Measurements from ENCODE around the gene COTL1.

The COTL1 gene

DNA sequence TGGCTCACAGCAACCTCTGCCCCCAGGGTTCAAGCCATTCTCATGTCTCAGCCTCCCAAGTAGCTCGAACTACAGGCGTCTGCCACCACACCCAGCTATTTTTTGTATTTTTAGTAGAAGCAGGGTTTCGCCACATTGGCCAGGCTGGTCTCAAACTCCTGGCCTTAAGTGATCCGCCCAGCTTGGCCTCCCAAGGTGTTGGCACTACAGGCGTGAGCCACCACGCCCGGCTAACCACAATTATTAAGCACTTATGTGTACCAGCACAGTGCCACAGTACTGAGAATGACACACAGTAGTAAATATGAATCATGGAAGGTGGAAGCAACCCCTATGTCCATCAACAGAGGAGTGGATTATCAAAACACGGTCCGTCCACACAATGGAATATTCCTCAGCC is 49.8 kb downstream of the COTL1 start:
- H3K27ac ChIP-seq: no peak overlapping the region
- TF ChIP-seq, protein P1, sequence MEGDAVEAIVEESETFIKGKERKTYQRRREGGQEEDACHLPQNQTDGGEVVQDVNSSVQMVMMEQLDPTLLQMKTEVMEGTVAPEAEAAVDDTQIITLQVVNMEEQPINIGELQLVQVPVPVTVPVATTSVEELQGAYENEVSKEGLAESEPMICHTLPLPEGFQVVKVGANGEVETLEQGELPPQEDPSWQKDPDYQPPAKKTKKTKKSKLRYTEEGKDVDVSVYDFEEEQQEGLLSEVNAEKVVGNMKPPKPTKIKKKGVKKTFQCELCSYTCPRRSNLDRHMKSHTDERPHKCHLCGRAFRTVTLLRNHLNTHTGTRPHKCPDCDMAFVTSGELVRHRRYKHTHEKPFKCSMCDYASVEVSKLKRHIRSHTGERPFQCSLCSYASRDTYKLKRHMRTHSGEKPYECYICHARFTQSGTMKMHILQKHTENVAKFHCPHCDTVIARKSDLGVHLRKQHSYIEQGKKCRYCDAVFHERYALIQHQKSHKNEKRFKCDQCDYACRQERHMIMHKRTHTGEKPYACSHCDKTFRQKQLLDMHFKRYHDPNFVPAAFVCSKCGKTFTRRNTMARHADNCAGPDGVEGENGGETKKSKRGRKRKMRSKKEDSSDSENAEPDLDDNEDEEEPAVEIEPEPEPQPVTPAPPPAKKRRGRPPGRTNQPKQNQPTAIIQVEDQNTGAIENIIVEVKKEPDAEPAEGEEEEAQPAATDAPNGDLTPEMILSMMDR (conservative IDR thresholded peaks at IDR 0.05): no peak

DNA sequence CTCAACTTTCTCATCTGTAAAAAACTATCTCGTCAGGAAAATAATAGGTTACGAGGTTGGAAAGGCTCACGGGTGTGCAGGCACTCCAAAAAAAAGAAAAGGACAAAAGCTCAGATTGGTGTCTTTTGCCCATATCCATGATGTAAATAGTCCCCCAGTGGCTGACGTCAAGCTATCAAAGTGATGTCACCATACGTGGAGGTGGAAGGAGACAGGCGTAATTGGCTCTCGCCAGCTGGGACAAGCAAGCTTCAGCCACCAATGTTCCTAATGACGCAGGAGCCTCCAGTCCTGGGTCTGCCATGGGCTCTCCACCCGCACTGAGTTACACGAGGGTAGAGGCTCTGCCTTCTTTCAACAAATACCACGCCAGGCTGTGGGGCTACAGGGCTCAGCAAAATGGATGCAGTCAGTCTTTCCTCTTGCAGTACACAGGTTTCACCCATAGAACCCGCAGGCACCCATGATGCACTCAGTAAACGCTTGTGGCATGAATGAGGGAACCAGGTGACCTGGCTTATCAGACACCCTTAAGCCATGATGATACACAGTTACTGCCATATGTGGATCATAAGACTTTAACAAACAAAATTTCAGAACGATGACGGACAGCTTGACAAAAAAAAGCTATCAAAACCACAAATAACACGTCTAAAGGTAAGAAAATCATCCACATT is 50.5 kb downstream of the COTL1 start:
- H3K27ac ChIP-seq: no peak overlapping the region
- TF ChIP-seq, protein P1 (conservative IDR thresholded peaks at IDR 0.05): no peak

DNA sequence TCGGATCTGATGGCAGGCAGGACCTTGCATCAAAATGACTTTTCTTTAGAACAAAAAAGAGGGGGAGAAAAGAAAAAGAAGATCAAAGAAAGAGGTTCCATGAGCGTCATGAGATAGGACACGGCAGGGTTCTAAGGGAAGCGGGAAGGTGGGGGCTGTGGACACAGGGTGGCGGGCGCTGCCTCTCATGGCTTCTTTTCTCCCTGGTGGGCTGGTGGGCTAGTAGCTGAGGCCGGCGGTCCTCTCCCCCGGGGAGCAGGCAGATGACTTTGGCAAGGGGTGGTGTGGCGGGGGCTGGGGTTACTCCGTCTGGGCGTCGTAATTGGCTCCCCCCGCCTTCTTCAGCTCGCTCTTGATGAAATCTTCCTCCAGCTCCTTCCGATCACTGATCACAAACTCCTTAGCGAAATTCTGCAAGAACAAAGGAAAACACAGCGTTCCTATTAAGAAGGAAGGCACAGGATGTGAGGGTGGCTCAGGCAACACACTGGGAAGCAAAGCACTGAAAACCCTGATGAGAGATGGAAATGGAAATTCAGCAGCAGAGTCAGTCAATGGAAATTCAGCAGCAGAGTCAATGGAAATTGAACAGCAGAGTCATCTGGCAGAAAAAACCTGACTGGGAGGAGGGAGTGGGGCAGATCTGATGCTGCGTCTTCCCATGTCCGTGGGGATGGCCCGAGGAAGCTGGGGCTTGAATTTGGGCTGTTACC is 51.2 kb downstream of the COTL1 start:
- TF ChIP-seq, protein P1 (conservative IDR thresholded peaks at IDR 0.05): no peak

DNA sequence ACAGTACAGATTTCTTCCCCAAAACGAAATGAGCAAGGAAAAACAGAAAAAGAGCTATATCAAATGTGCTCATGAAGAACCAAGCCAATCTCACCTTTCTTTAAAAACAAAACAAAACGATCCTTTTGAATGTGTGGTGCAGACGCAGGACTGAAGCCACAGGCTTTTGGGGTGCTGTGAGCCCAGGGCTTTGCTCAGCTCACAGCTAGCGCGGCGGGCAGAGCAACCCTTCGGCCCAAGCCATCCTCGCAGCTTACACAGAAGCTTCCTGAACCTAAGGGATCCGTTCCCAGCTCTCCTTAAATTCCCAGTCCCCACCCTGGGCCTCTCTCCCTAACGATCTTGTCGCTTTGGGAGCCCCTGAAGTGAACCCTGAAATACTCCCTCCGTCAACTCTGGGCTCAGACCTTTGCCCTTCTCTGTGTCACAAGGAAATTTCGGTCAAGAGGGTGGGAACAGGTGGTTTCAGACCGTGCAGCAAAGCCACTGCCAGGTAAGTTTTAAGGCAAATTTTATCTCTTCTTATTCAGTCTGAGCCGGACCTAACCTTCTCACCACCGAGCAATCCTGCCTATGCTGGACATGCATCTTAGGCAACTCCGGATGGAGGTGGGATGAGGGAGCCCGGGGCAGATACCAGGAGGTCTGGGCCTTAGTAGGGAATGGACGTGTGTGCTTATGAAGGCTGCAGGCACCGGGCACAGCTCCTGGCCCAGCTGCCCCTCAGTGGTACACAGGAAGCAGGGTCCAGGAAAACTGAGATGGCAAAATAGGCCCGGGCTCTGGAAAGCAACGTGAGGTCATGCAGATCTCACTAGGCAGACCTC is 52.0 kb downstream of the COTL1 start:
- H3K27ac ChIP-seq: no peak overlapping the region
- TF ChIP-seq, protein P1 (conservative IDR thresholded peaks at IDR 0.05): no peak

More for the DNA sequence above, 51.2 kb downstream of the COTL1 start:
- no peak overlapping the region for H3K27ac ChIP-seq

DNA sequence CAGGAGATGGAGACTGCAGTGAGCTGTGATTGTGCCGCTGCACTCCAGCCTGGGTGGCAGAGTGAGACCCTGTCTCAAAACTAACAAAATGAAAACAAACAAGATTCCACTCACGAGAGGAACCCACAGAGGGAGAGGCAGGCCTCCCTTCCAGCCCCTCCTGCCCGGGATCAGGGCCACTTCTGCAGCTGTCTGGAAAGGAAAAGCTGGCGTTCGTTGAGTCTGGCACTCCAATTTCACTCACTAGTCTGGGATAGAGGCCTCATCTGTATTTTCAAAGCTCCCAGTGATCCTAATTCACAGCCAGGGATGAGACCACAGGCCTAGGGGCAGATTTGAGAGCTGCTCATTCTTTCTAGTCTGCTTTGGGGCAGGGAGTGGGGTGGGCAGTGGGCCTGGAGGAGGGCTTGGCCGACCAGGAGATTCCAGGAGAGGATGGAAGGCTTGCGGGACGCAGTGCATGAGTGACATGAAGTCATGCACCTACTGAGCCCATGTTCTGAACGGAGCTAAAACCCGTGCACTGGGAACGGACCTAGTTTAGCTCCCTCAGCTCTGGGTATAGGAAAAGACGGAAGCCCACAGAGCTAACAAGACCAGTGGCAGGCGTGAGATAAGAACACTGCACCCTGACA is 54.0 kb downstream of the COTL1 start:
- no peak overlapping the region for H3K27ac ChIP-seq
- TF ChIP-seq, protein P1 (conservative IDR thresholded peaks at IDR 0.05): no peak

DNA sequence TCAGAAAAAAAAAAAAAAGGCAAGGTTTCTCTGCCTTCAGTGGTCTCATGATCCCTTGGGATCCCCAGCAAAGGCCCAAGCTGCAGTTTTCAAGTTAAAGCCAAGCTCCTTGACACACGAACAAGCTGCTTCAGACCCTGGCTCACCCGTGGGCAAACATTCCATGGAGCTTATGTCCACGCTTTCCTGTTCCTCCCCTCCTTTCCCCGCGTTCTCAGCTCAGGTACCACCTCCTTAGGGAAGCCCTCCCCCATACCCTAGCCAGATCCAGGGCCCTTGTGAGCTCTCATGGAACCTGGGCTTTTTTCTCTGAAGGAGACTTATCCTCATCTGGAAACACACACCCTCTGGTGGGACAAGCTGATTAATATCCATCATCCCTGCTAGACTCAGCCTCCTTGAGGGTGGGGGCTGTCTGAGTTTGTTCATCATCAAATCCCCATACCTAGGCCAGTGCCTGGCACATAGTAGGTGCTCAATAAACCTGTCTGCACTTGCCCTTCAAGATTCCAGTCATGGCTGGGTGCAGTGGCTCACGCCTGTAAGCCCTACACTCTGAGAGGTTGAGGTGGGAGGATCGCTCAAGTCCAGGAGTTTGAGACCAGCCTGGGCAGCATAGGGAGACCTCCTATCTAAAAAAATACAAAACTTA is 54.7 kb downstream of the COTL1 start:
- H3K27ac ChIP-seq: no peak overlapping the region
- TF ChIP-seq, protein P1 (conservative IDR thresholded peaks at IDR 0.05): no peak

Measured in VCaP (cell line).